H1 (cell line): ENCODE results near the gene OR51E1. TPM values are rescaled to one million over a fixed set of nuclear protein-coding genes. Genes with fewer than 3 reads are reported as not detected.

Experiments
- CTCF ChIA-PET: fragments of 300-600 bp; sonication (Branson Sonifier 250); formaldehyde crosslinking; loops from one replicate; lab custom pipeline; 2021; ENCODE audit not compliant: partially characterized antibody; lab: Charles Lee
- POLR2A ChIA-PET: fragments of 300-600 bp; sonication (Branson Sonifier 250); formaldehyde crosslinking; loops from one replicate; lab custom pipeline; 2021; ENCODE audit warnings: inconsistent platforms; ENCODE audit not compliant: partially characterized antibody; lab: Charles Lee
- DNase-seq, 2 experiments: peaks; one replicate each; pipeline versions ENCODE4 v3.0.0 to v3.0.0-alpha.2; 2010 to 2022; ENCODE audit warnings: low spot score in 2 of 2, low read depth in 1 of 2, mixed read lengths in 1 of 2
- FAIRE-seq: peaks from 2 replicates; lab custom pipeline; 2011; peaks lifted over from hg19 to GRCh38; lab: Jason Lieb, UNC
- H2AFZ ChIP-seq: 2 replicates; pipeline ENCODE4 v1.8.1; 2012; ENCODE audit warnings: low read length, inconsistent platforms
- H2AK5ac ChIP-seq: 2 replicates; pipeline ENCODE4 v1.6.1; 2013; ENCODE audit warnings: low read depth, low read length
- H2BK120ac ChIP-seq: replicated peaks from 2 replicates; pipeline ENCODE3; 2013; ENCODE audit warnings: low read depth, low read length, inconsistent platforms
- H2BK12ac ChIP-seq: 2 replicates; pipeline ENCODE4 v1.6.1; 2013; ENCODE audit warnings: low read depth, low read length
- H2BK15ac ChIP-seq: 2 replicates; pipeline ENCODE4 v1.6.1; 2013; ENCODE audit warnings: low read length
- H2BK20ac ChIP-seq: 2 replicates; pipeline ENCODE4 v1.6.1; 2013; ENCODE audit warnings: low read length
- H2BK5ac ChIP-seq: 2 replicates; pipeline ENCODE4 v1.6.1; 2013; ENCODE audit warnings: low read depth, low read length
- H3K14ac ChIP-seq: 2 replicates; pipeline ENCODE4 v1.6.1; 2013; ENCODE audit warnings: inconsistent platforms; ENCODE audit not compliant: insufficient read length
- H3K18ac ChIP-seq: 2 replicates; pipeline ENCODE4 v1.6.1; 2013; ENCODE audit warnings: low read length; ENCODE audit errors: extremely low read depth
- H3K23ac ChIP-seq: 2 replicates; pipeline ENCODE4 v1.6.1; 2013; ENCODE audit warnings: inconsistent platforms; ENCODE audit not compliant: insufficient read length
- H3K23me2 ChIP-seq: 2 replicates; pipeline ENCODE4 v1.6.1; 2013; ENCODE audit warnings: low read depth, low read length
- H3K27ac ChIP-seq: 2 replicates; pipeline ENCODE4 v1.6.1; 2011; ENCODE audit warnings: low read depth, low read length, inconsistent platforms
- H3K27me3 ChIP-seq, 4 experiments: replicated peaks in 1 of 4; 1 replicate in 1 of 4; 2 replicates in 3 of 4; pipeline versions ENCODE4 v1.6.1 to v1.8.1; 2011 to 2013; ENCODE audit warnings: low read length in 3 of 4, mild to moderate bottlenecking in 3 of 4, inconsistent platforms in 2 of 4, mixed read lengths in 2 of 4, moderate library complexity in 1 of 4; ENCODE audit not compliant: control insufficient read depth in 3 of 4, insufficient read depth in 3 of 4; ENCODE audit errors: extremely low read depth in 1 of 4
- H3K36me3 ChIP-seq, 4 experiments: 2 replicates each; pipeline versions ENCODE4 v1.6.1 to v1.8.1; 2011 to 2013; ENCODE audit warnings: mild to moderate bottlenecking in 4 of 4, low read length in 3 of 4, moderate library complexity in 2 of 4, control low read depth in 1 of 4, inconsistent platforms in 1 of 4; ENCODE audit not compliant: insufficient read depth in 4 of 4, control insufficient read depth in 2 of 4
- H3K4ac ChIP-seq: replicated peaks from 2 replicates; pipeline ENCODE3; 2013; ENCODE audit warnings: low read length, low read depth, mixed read lengths, inconsistent platforms; ENCODE audit not compliant: insufficient read length
- H3K4me1 ChIP-seq, 4 experiments: replicated peaks in 1 of 4; 1 replicate in 1 of 4; 2 replicates in 3 of 4; pipeline versions ENCODE4 v1.6.1 to v1.8.1; 2011 to 2013; ENCODE audit warnings: low read length in 3 of 4, inconsistent platforms in 2 of 4, mixed read lengths in 1 of 4; ENCODE audit not compliant: insufficient read depth in 4 of 4, control insufficient read depth in 3 of 4
- H3K4me2 ChIP-seq, 2 experiments: 2 replicates each; pipeline versions ENCODE4 v1.6.1 to v1.8.1; 2011 to 2013; ENCODE audit warnings: low read depth in 2 of 2, low read length in 2 of 2, control low read depth in 1 of 2, inconsistent platforms in 1 of 2, mild to moderate bottlenecking in 1 of 2; ENCODE audit not compliant: insufficient read depth in 1 of 2
- H3K4me3 ChIP-seq, 4 experiments: fragments of 200-600, 300-600 bp in 1 of 4; sonication (generic), shearing (Covaris generic), sonication (Bioruptor Twin) in 1 of 4; 2 replicates each; pipeline versions ENCODE4 v1.5.1 to v1.8.1; 2011 to 2016; ENCODE audit warnings: low read length in 4 of 4, low read depth in 3 of 4, control low read depth in 2 of 4, inconsistent platforms in 2 of 4, mild to moderate bottlenecking in 2 of 4, mixed read lengths in 1 of 4, moderate library complexity in 1 of 4; ENCODE audit not compliant: insufficient read depth in 2 of 4; ENCODE audit errors: extremely low read depth in 1 of 4
- H3K56ac ChIP-seq: replicated peaks from 2 replicates; pipeline ENCODE3; 2013; ENCODE audit warnings: low read depth, mild to moderate bottlenecking, mixed read lengths, low read length, inconsistent platforms; ENCODE audit not compliant: insufficient read length
- H3K79me1 ChIP-seq: 2 replicates; pipeline ENCODE4 v1.6.1; 2013; ENCODE audit warnings: low read depth, low read length, control low read depth
- H3K79me2 ChIP-seq, 2 experiments: 2 replicates each; pipeline versions ENCODE4 v1.6.1 to v1.8.1; 2012 to 2013; ENCODE audit warnings: low read length in 2 of 2, mild to moderate bottlenecking in 2 of 2, inconsistent platforms in 1 of 2; ENCODE audit not compliant: insufficient read depth in 2 of 2, control insufficient read depth in 1 of 2
- H3K9ac ChIP-seq, 4 experiments: replicated peaks in 1 of 4; 1 replicate in 1 of 4; 2 replicates in 3 of 4; pipeline versions ENCODE4 v1.6.1 to v1.8.1; 2011 to 2013; ENCODE audit warnings: low read depth in 3 of 4, low read length in 3 of 4, control low read depth in 2 of 4, mild to moderate bottlenecking in 2 of 4, moderate library complexity in 2 of 4, inconsistent platforms in 1 of 4; ENCODE audit errors: extremely low read depth in 1 of 4
- H3K9me3 ChIP-seq, 2 experiments: 2 replicates each; pipeline versions ENCODE4 v1.6.1 to v1.8.1; 2012 to 2013; ENCODE audit warnings: mild to moderate bottlenecking in 2 of 2, moderate library complexity in 2 of 2, control low read depth in 1 of 2, inconsistent platforms in 1 of 2, low read depth in 1 of 2, low read length in 1 of 2, mixed read lengths in 1 of 2; ENCODE audit not compliant: insufficient read depth in 2 of 2
- H4K20me1 ChIP-seq, 2 experiments: replicated peaks in 1 of 2; 2 replicates each; pipeline versions ENCODE3 to v1.8.1; 2011 to 2013; ENCODE audit warnings: inconsistent platforms in 2 of 2, low read length in 2 of 2, mild to moderate bottlenecking in 1 of 2; ENCODE audit not compliant: insufficient read depth in 2 of 2, control insufficient read depth in 1 of 2
- H4K5ac ChIP-seq: 2 replicates; pipeline ENCODE4 v1.6.1; 2013; ENCODE audit warnings: low read length, low read depth, mixed read lengths, inconsistent platforms; ENCODE audit not compliant: insufficient read length
- H4K8ac ChIP-seq: 2 replicates; pipeline ENCODE4 v1.8.0; 2013; ENCODE audit warnings: mild to moderate bottlenecking, moderate library complexity, low read length, inconsistent platforms; ENCODE audit not compliant: insufficient read depth; ENCODE audit errors: extremely low read depth
- H4K91ac ChIP-seq: replicated peaks from 2 replicates; pipeline ENCODE3; 2013; ENCODE audit warnings: low read length, mixed read lengths, inconsistent platforms; ENCODE audit not compliant: insufficient read length
- BCL11A ChIP-seq, 2 experiments: IDR thresholded peaks; one replicate each; pipeline ENCODE4 v1.6.1; 2011; ENCODE audit warnings: low read depth in 2 of 2, low read length in 2 of 2, mild to moderate bottlenecking in 2 of 2
- EP300 ChIP-seq, 2 experiments: IDR thresholded peaks; 1 replicate in 1 of 2; 2 replicates in 1 of 2; pipeline ENCODE4 v1.6.1; 2011 to 2012; ENCODE audit warnings: low read depth in 2 of 2, low read length in 2 of 2, mild to moderate bottlenecking in 2 of 2, borderline replicate concordance in 1 of 2, inconsistent platforms in 1 of 2, moderate library complexity in 1 of 2
- EZH2 ChIP-seq: fragments of 200-600 bp; sonication (generic); IDR thresholded peaks from 2 replicates; pipeline ENCODE4 v1.7.1; 2012; ENCODE audit warnings: low read depth, mild to moderate bottlenecking, moderate library complexity, low read length, inconsistent platforms; ENCODE audit not compliant: severe bottlenecking
- GTF2F1 ChIP-seq: IDR thresholded peaks from 2 replicates; pipeline ENCODE4 v1.6.1; 2012; ENCODE audit warnings: low read depth, low read length, improper control_type of control experiment, borderline replicate concordance
- MAFK ChIP-seq: IDR thresholded peaks from 2 replicates; pipeline ENCODE4 v1.6.1; 2012; ENCODE audit warnings: low read depth, mild to moderate bottlenecking, improper control_type of control experiment, low read length
- NANOG ChIP-seq: IDR thresholded peaks from 2 replicates; pipeline ENCODE4 v1.6.1; 2011; ENCODE audit warnings: low read length, low read depth, mild to moderate bottlenecking, inconsistent platforms; ENCODE audit not compliant: insufficient read depth, poor library complexity, severe bottlenecking
- POLR2A ChIP-seq, 2 experiments: IDR thresholded peaks; 1 replicate in 1 of 2; 2 replicates in 1 of 2; pipeline ENCODE4 v1.6.1; 2011; ENCODE audit warnings: low read depth in 2 of 2, low read length in 2 of 2, mild to moderate bottlenecking in 2 of 2; ENCODE audit errors: control extremely low read depth in 1 of 2
- RBBP5 ChIP-seq: IDR thresholded peaks from 2 replicates; pipeline ENCODE4 v1.7.1; 2012; ENCODE audit warnings: low read depth, mild to moderate bottlenecking, inconsistent platforms, low read length, moderate library complexity, borderline replicate concordance
- SIRT6 ChIP-seq: IDR thresholded peaks from one replicate; pipeline ENCODE4 v1.7.1; 2012; ENCODE audit warnings: low read length, inconsistent platforms
- TBP ChIP-seq: IDR thresholded peaks from 2 replicates; pipeline ENCODE4 v1.6.1; 2011; ENCODE audit warnings: low read depth, low read length, improper control_type of control experiment
- YY1 ChIP-seq: IDR thresholded peaks from 2 replicates; pipeline ENCODE4 v1.6.1; 2011; ENCODE audit warnings: low read depth, mild to moderate bottlenecking, low read length
- WGBS, 2 experiments: shearing (Covaris generic) in 1 of 2; methylation state at CpG; one replicate each; pipeline versions ENCODE4 v1.1.6 to v1.1.7; 2013 to 2015; ENCODE audit warnings: low lambda C conversion rate in 2 of 2, mixed read lengths in 2 of 2, inconsistent platforms in 1 of 2, low coverage in 1 of 2, missing lambda C conversion rate in 1 of 2; ENCODE audit not compliant: insufficient replicate concordance in 2 of 2, insufficient coverage in 1 of 2, insufficient read length in 1 of 2; ENCODE audit errors: extremely low coverage in 1 of 2, missing lambda C conversion rate in 1 of 2; 5-methylcytosine and 5-hydroxymethylcytosine counted together
- polyA plus RNA-seq, 7 experiments: library from polyadenylated mRNA; depleted of rRNA in 3 of 7; stranded (reverse) in 5 of 7; unstranded in 2 of 7; fragments of >200 nt in 5 of 7; fragments of 200-250 nt in 2 of 7; gene quantifications; 1 replicate in 5 of 7; 2 replicates in 1 of 7; 4 replicates in 1 of 7; pipeline versions ENCODE4 v1.2.1 to v1.2.3, GENCODE V29; 2011 to 2013; ENCODE audit warnings: missing spikeins in 2 of 7, mixed read lengths in 2 of 7
- total RNA-seq: library from RNA; stranded (reverse); fragmentation: NEBNext Ultra II Directional; extraction: Animal tissue kit (Norgen Biotek cat#: 25700); gene quantifications from 2 replicates; pipeline ENCODE4 v1.2.1, GENCODE V29; 2021
- TF ChIP-seq, protein P1 (sequence below): IDR thresholded peaks from 2 replicates; pipeline ENCODE4 v1.6.1; 2011; ENCODE audit warnings: low read depth, mild to moderate bottlenecking, low read length; ENCODE audit not compliant: insufficient read depth

OR51E1 gene
- total and polyA plus RNA-seq, 2 of the 8 experiments (the other 6 are each of a cell fraction or from before 2014, with no cell fraction given), result not detected

DNA sequence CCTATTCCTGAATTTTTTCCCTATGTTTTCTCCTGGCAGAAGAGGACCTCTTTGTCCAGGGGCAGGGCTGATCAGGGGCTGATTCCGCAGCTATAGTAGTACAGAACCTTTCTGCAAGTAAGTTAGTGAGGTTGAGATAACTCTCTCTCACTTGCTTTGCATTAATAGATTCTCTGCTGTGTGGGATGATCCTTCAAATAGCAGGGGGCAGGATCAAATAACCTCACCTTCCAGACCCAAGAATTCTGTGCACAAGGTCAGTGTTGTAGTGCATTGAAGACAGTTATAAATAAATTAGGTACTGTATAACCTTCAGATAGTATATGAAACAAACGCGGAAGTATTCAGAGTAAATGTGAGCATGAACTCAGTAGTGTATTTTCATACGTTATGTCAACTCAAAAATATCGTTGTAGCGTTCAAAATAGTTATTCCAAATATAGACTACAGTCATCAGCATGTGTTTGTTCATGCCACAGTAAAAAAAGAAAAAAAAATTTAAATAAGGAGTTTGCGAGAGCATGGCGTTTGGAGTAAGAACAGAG lies 61.1 kb downstream of the OR51E1 start:
- no peak overlapping the region for H3K56ac ChIP-seq
- peak overlapping the region; percentile 98 for H2AFZ ChIP-seq
- no peak overlapping the region for H3K4ac ChIP-seq
- H2BK120ac ChIP-seq, result peak overlapping the region; percentile 62
- peak overlapping the region in 3 of 4 experiments; percentile 10 to 46 (median 12); a peak in 4 of 8 replicates for H3K4me3 ChIP-seq
- no peaks in the 10 kb centered on the region for H4K20me1 ChIP-seq
- peak overlapping the region; percentile 23; the same call in 1 of the 2 replicates for H2BK20ac ChIP-seq
- no peaks in the 10 kb centered on the region for H3K36me3 ChIP-seq
- H2AK5ac ChIP-seq, result no peak overlapping the region
- H3K18ac ChIP-seq, result no peak overlapping the region
- H2BK15ac ChIP-seq, result no peak overlapping the region
- H3K23ac ChIP-seq, result no peak overlapping the region
- ChIA-PET CTCF (interaction anchor here (1.0 to 5.4 kb wide), 5 partner anchors 10 to 68 kb away, joined by 3 to 25 read pairs (median 4); partner anchors contain the start of gene OR51D1), POLR2A (interaction anchor here (1.4 kb wide), 1 partner anchor 9 kb away, joined by 6 read pairs; no protein-coding TSS in a partner anchor)
- WGBS, 2 experiments, result 80% methylated on average over 8 of the region's 8 CpGs; no CpG with 5 or more reads in 1 of the 2 experiments
- H3K4me2 ChIP-seq, result peak overlapping the region; percentile 50 to 53
- no peaks in the 10 kb centered on the region for H3K9me3 ChIP-seq
- H4K5ac ChIP-seq, result no peak overlapping the region
- H2BK12ac ChIP-seq, result no peak overlapping the region; the same call in 1 of the 2 replicates
- no peak overlapping the region for H2BK5ac ChIP-seq
- DNase-seq, result peak in 1 of 2 experiments; percentile 48
- no peaks in the 10 kb centered on the region for H3K23me2 ChIP-seq
- no peaks in the 10 kb centered on the region for H3K79me1 ChIP-seq
- H4K91ac ChIP-seq, result no peak overlapping the region
- H4K8ac ChIP-seq, result no peak overlapping the region
- no peak for FAIRE-seq
- H3K14ac ChIP-seq, result no peak overlapping the region
- no peaks in the 10 kb centered on the region for H3K79me2 ChIP-seq
- H3K4me1 ChIP-seq, result peaks cover 0 to 7% (median 5%) of the 10 kb centered on the region in 4 experiments; a peak in 4 of 7 replicates
- H3K9ac ChIP-seq, result peak overlapping the region in 1 of 4 experiments; percentile 32; a peak in 1 of 7 replicates
- H3K27me3 ChIP-seq, result no peaks in the 10 kb centered on the region
- 0 out of 2 replicates have a peak overlapping the region, but pooled peaks have one; percentile 25 for H3K27ac ChIP-seq
- TF ChIP-seq RBBP5, result peak; percentile 60; the same call in 1 of the 2 replicates
- TF ChIP-seq TBP, result no peak
- TF ChIP-seq POLR2A (IDR thresholded peaks at IDR 0.05; ENCODE audit: control extremely low read depth in 1 of 2, low read depth in 2 of 2, low read length in 2 of 2), result no peak
- TF ChIP-seq MAFK, result no peak
- TF ChIP-seq BCL11A (IDR thresholded peaks at IDR 0.05; ENCODE audit: low read depth in 2 of 2, low read length in 2 of 2), result no peak
- TF ChIP-seq, protein P1, sequence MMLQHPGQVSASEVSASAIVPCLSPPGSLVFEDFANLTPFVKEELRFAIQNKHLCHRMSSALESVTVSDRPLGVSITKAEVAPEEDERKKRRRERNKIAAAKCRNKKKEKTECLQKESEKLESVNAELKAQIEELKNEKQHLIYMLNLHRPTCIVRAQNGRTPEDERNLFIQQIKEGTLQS, result no peak
- TF ChIP-seq EZH2, result no peak
- TF ChIP-seq GTF2F1, result no peak
- TF ChIP-seq EP300 (IDR thresholded peaks at IDR 0.05; ENCODE audit: borderline replicate concordance in 1 of 2, low read depth in 2 of 2, low read length in 2 of 2), result no peak
- no peak for TF ChIP-seq SIRT6
- no peak for TF ChIP-seq YY1
- no peak for TF ChIP-seq NANOG
